Brain microvascular endothelial cell (primary cell): Measurements from ENCODE around the gene CXorf66.
"Not testable (repeated sequence)": the region's sequence is repeated elsewhere in the genome, so short reads cannot be mapped to it uniquely, and the experiment has no call there.

Source experiments
- DNase-seq: peaks from one replicate; pipeline ENCODE4 v3.0.0-alpha.2; 2020
- H3K27ac ChIP-seq: fragments of 250-450 bp; sonication (Bioruptor Pico); 2 replicates; pipeline ENCODE4 v1.5.1; 2020; ENCODE audit warnings: mild to moderate bottlenecking, moderate library complexity
- H3K27me3 ChIP-seq: fragments of 250-450 bp; sonication (Bioruptor Pico); replicated peaks from 2 replicates; pipeline ENCODE4 v1.5.1; 2020; ENCODE audit warnings: mild to moderate bottlenecking
- H3K36me3 ChIP-seq: fragments of 250-450 bp; sonication (Bioruptor Pico); replicated peaks from 2 replicates; pipeline ENCODE4 v1.5.1; 2020; ENCODE audit warnings: mild to moderate bottlenecking
- H3K4me3 ChIP-seq: 2 replicates; pipeline ENCODE4 v1.5.1; 2011; ENCODE audit warnings: low read depth, mild to moderate bottlenecking, control low read depth, low read length, moderate library complexity
- CTCF ChIP-seq: IDR thresholded peaks from 2 replicates; pipeline ENCODE4 v1.5.1; 2011; ENCODE audit warnings: low read depth, mild to moderate bottlenecking, moderate library complexity, low read length, control low read depth, inconsistent platforms; ENCODE audit errors: missing control alignments
- in situ Hi-C: cut with HindIII; loops from 2 replicates; pipeline ENCODE4 v1.10.0; 2017; ENCODE audit warnings: low sequenced_read_pairs, low pct_ligation_motif_present

The CXorf66 gene

GRCh38 chrX:139924696-139925095 is 40.6 kb downstream of the CXorf66 start:
- DNase-seq: no peak
- Histone ChIP-seq H3K4me3 (no peak overlapping the region), H3K27ac (no peak overlapping the region), H3K27me3 (no peaks in the 10 kb centered on the region), H3K36me3 (no peaks in the 10 kb centered on the region)
- in situ Hi-C loops: no loop called here
- TF ChIP-seq CTCF: no peak

GRCh38 chrX:139924069-139924695 is 41.1 kb downstream of the CXorf66 start:
- H3K4me3 ChIP-seq: no peak overlapping the region
- no peak for DNase-seq
- in situ Hi-C loops: no loop called here
- no peaks in the 10 kb centered on the region for H3K36me3 ChIP-seq
- no peak overlapping the region for H3K27ac ChIP-seq
- H3K27me3 ChIP-seq: no peaks in the 10 kb centered on the region
- no peak for TF ChIP-seq CTCF

GRCh38 chrX:139921142-139921541 is 44.2 kb downstream of the CXorf66 start:
- DNase-seq, H3K27me3 ChIP-seq, H3K4me3 ChIP-seq, in situ Hi-C loops, H3K27ac ChIP-seq, H3K36me3 ChIP-seq: not testable (repeated sequence)

GRCh38 chrX:139920316-139920715 is 45.0 kb downstream of the CXorf66 start:
- no peaks in the 10 kb centered on the region for H3K36me3 ChIP-seq
- in situ Hi-C loops: no loop called here
- no peak overlapping the region for H3K27ac ChIP-seq
- H3K27me3 ChIP-seq: no peaks in the 10 kb centered on the region
- no peak for DNase-seq
- TF ChIP-seq CTCF: no peak
- H3K4me3 ChIP-seq: no peak overlapping the region

GRCh38 chrX:139914421-139914820 is 50.9 kb downstream of the CXorf66 start:
- no peak overlapping the region for H3K27ac ChIP-seq
- no peak overlapping the region for H3K4me3 ChIP-seq
- no peaks in the 10 kb centered on the region for H3K36me3 ChIP-seq
- no peak for TF ChIP-seq CTCF
- no peaks in the 10 kb centered on the region for H3K27me3 ChIP-seq
- in situ Hi-C loops: no loop called here
- DNase-seq: no peak

GRCh38 chrX:139909712-139910111 is 55.6 kb downstream of the CXorf66 start:
- in situ Hi-C loops: no loop called here
- no peak for TF ChIP-seq CTCF
- Histone ChIP-seq H3K27ac (no peak overlapping the region), H3K36me3 (no peaks in the 10 kb centered on the region), H3K27me3 (no peaks in the 10 kb centered on the region), H3K4me3 (no peak overlapping the region)
- no peak for DNase-seq
